Heart right ventricle (tissue), 16 donors: Measurements from ENCODE around the gene HNRNPUL2. TPM values are rescaled to one million over a fixed set of nuclear protein-coding genes. Genes with fewer than 3 reads are reported as not detected.
A peak's percentile ranks its signal among the peaks of the same experiment; 100 is the strongest.
"Not testable (repeated sequence)": the region's sequence is repeated elsewhere in the genome, so short reads cannot be mapped to it uniquely, and the experiment has no call there.

Source experiments
- ATAC-seq, 8 donors: fragments of 200-7000 bp; cut with Tn5 transposase; one replicate each; pipeline ENCODE4 v1.9.1; 2020; ENCODE audit warnings: mild to moderate bottlenecking in 8 of 8, moderate library complexity in 8 of 8, moderate number of reproducible peaks in 1 of 8
- DNase-seq, 2 donors: peaks; one replicate each; pipeline ENCODE4 v3.0.0-alpha.2; 2020
- H3K27ac ChIP-seq, 10 donors: fragments of 200-600 bp; sonication (generic) in 2 of 10; one replicate each; pipeline versions ENCODE4 v1.5.0 to v1.8.0; 2020 to 2022; ENCODE audit warnings: mild to moderate bottlenecking in 3 of 10
- H3K27me3 ChIP-seq, 7 donors: fragments of 200-600 bp; one replicate each; pipeline ENCODE4 v1.8.0; 2021 to 2022; ENCODE audit warnings: mild to moderate bottlenecking in 2 of 7
- H3K36me3 ChIP-seq, 9 donors: fragments of 200-600 bp; sonication (generic) in 1 of 9; one replicate each; pipeline versions ENCODE4 v1.5.0 to v1.8.0; 2020 to 2022; ENCODE audit warnings: mild to moderate bottlenecking in 2 of 9
- H3K4me1 ChIP-seq, 9 donors: fragments of 200-600 bp; sonication (generic) in 1 of 9; one replicate each; pipeline versions ENCODE4 v1.5.0 to v1.8.0; 2020 to 2022; ENCODE audit warnings: mild to moderate bottlenecking in 4 of 9
- H3K4me3 ChIP-seq, 10 donors: fragments of 200-600 bp; sonication (generic) in 2 of 10; one replicate each; pipeline versions ENCODE4 v1.5.0 to v1.8.0; 2020 to 2022; ENCODE audit warnings: mild to moderate bottlenecking in 7 of 10, moderate library complexity in 2 of 10
- H3K9me3 ChIP-seq, 11 donors: fragments of 200-600 bp in 10 of 11; sonication (generic) in 2 of 11; one replicate each; pipeline versions ENCODE4 v1.5.0 to v1.8.0; 2013 to 2022; ENCODE audit warnings: mild to moderate bottlenecking in 2 of 11, control low read depth in 1 of 11, moderate library complexity in 1 of 11
- CTCF ChIP-seq, 9 donors: fragments of 200-600 bp; sonication (generic) in 2 of 9; IDR thresholded peaks; one replicate each; pipeline versions ENCODE4 v1.5.0 to v1.8.0; 2021 to 2022; ENCODE audit warnings: antibody characterized with exemption in 9 of 9, mild to moderate bottlenecking in 5 of 9, moderate library complexity in 1 of 9
- WGBS, 2 donors: extraction: QIAGEN DNeasy Blood & Tissue Kit; methylation state at CpG; one replicate each; pipeline ENCODE4 v1.1.7; 2013; ENCODE audit warnings: inconsistent platforms in 1 of 2; 5-methylcytosine and 5-hydroxymethylcytosine counted together
- intact Hi-C, 10 donors: fragments of 100-400 bp; cut with DNase I; formaldehyde crosslinking; loops; one replicate each; pipeline versions ENCODE4 v1.11.1 to v1.14.2; 2022
- polyA plus RNA-seq, 2 donors: library from polyadenylated mRNA; stranded (reverse); fragments of 200-250 nt; gene quantifications; one replicate each; pipeline ENCODE4 v1.2.3, GENCODE V29; 2013
- total RNA-seq, 10 donors: library from RNA; stranded (reverse); fragmentation: NEBNext Ultra II Directional in 3 of 10; extraction: Animal tissue kit (Norgen Biotek cat#: 25700) in 3 of 10; gene quantifications; one replicate each; pipeline versions ENCODE4 v1.2.1 to v1.2.4, GENCODE V29; 2021 to 2023
- donor health status: Arrhythmogenic right ventricular cardiomyopathy.
- donor health status: ischemic (EF 13 %, LVEDD 7.1; RV severe dilation, severe dysfunction).
- donor health status: healthy with polysubstance abuse.
- donor health status: DM: no; HTN: yes; CAD: no.
- donor health status: DM: no; HTN: no; CAD: no.
- donor health status: ischemic (EF 25% LVEDD 6.9; RV normal size, moderate dysfunction).
- donor health status: ischemic (EF 25% LVEDD 5.7; RV mildly dilated, moderate dysfunction).
- donor health status: healthy.
- donor health status: DM: yes; HTN: yes; CAD: no.
- donor health status: Ischemic cardiomyopathy.
- donor health status: ischemic (EF 35%, LVEDD 5.7; RV mildly dilated, moderate dysfunction).
- donor health status: nonischemic (EF 11% LVEDD 7.7; RV severe dilation, severe dysfunction).
- donor health status: DM: yes; HTN: yes; CAD: no.
- donor health status: PGD.
- donor health status: ischemic (EF 29% LVEDD 5.4; RV normal size, mild dysfunction).
- donor health status: nonischemic (EF 23%, LVEDD 6.1; RV moderate dilation, normal function).

HNRNPUL2 gene
- total and polyA plus RNA-seq, 12 donors, result 21.4 to 40.9 (median 33.4) TPM

GRCh38 chr11:62694455-62695167, 32.6 kb downstream of the HNRNPUL2 start:
- peaks cover 0 to 57% (median 17%) of the 10 kb centered on the region in 9 donors for H3K36me3 ChIP-seq
- intact Hi-C loops, result loop anchor here (2.0 to 10.0 kb wide), 7 partner anchors 14 to 312 kb away; partner anchors contain the start of gene TUT1 (in 1 of the 10)
- WGBS, 2 donors, result 40 to 44% methylated on average over 14 of the region's 14 CpGs
- DNase-seq (peak; percentile 71 to 84), ATAC-seq (peak; percentile 71 to 85 (median 78))
- H3K4me3 ChIP-seq, result no peak overlapping the region
- no peaks in the 10 kb centered on the region for H3K9me3 ChIP-seq
- H3K27ac ChIP-seq, result peak overlapping the region in 4 of 10 donors; percentile 15 to 44 (median 19)
- TF ChIP-seq CTCF (IDR thresholded peaks at IDR 0.05), result peak; percentile 60 to 92 (median 87)
- no peaks in the 10 kb centered on the region for H3K27me3 ChIP-seq
- peaks cover 0 to 22% (median 16%) of the 10 kb centered on the region in 9 donors for H3K4me1 ChIP-seq

DNA sequence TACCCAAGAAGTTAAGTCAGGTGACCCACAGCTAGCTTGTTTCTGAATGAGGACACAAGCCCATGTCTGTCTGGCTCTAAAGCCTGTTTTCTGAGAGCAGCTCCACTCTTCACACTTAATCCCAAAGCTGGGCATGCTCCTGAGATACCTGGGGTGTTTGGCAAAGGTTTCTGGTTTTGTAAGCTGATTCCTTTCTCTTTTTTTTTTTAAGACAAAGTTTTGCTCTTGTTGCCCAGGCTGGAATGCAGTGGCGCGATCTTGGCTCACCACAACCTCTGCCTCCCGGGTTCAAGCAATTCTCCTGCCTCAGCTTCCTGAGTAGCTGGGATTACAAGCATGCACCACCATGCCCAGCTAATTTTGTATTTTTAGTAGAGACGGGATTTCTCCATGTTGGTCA, 33.6 kb downstream of the HNRNPUL2 start:
- not testable (repeated sequence) for ATAC-seq, H3K27ac ChIP-seq, DNase-seq, H3K27me3 ChIP-seq, H3K9me3 ChIP-seq, H3K4me3 ChIP-seq
- Histone ChIP-seq H3K36me3 (peaks cover 0 to 51% (median 17%) of the 10 kb centered on the region in 9 donors), H3K4me1 (peaks cover 0 to 31% (median 23%) of the 10 kb centered on the region in 9 donors)
- 75 to 86% methylated on average over 4 of the region's 4 CpGs for WGBS, 2 donors
- intact Hi-C loops, result loop anchor here (2.0 to 10.0 kb wide), 7 partner anchors 13 to 311 kb away; partner anchors contain the start of gene TUT1 (in 1 of the 10)

GRCh38 chr11:62689421-62690183, 37.7 kb downstream of the HNRNPUL2 start, which contains the start of gene LRRN4CL:
TSS of gene LRRN4CL (minus strand) at chr11:62689530. CDS start at chr11:62688508, 1,022 bp downstream.
- peak within 1 kb of the TSS in 9 of 10 donors; percentile 6 to 51 (median 36) for H3K4me3 ChIP-seq

GRCh38 chr11:62688491-62688890, 38.8 kb downstream of the HNRNPUL2 start:
- Histone ChIP-seq H3K4me3 (peak overlapping the region in 9 of 10 donors; percentile 6 to 51 (median 36)), H3K4me1 (peaks cover 0 to 33% (median 17%) of the 10 kb centered on the region in 9 donors), H3K27ac (peak overlapping the region in 7 of 10 donors; percentile 30 to 81 (median 71)), H3K27me3 (peaks cover 0 to 15% (median 0%) of the 10 kb centered on the region in 7 donors), H3K36me3 (peaks cover 0 to 39% (median 17%) of the 10 kb centered on the region in 9 donors), H3K9me3 (no peaks in the 10 kb centered on the region)
- ATAC-seq, result peak in 1 of 8 donors; percentile 2
- 53 to 60% methylated on average over 1 of the region's 1 CpG for WGBS, 2 donors
- no peak for TF ChIP-seq CTCF (IDR thresholded peaks at IDR 0.05)
- intact Hi-C loops, result no loop called here
- DNase-seq, result no peak

More at GRCh38 chr11:62689421-62690183, 37.7 kb downstream of the HNRNPUL2 start, which contains the start of gene LRRN4CL:
- peak within 1 kb of the TSS in 8 of 10 donors; percentile 24 to 81 (median 71) for H3K27ac ChIP-seq
- H3K36me3 ChIP-seq, result peaks cover 0 to 47% (median 17%) of the 10 kb centered on the region in 9 donors
- ATAC-seq (peak; percentile 80 to 92 (median 84)), DNase-seq (peak; percentile 65 to 82)
- TF ChIP-seq CTCF (IDR thresholded peaks at IDR 0.05), result no peak
- WGBS, 2 donors, result 36 to 45% methylated on average over 11 of the region's 11 CpGs
- H3K27me3 ChIP-seq, result peaks cover 0 to 15% (median 0%) of the 10 kb centered on the region in 7 donors
- no peaks in the 10 kb centered on the region for H3K9me3 ChIP-seq
- intact Hi-C loops, result loop anchor here (5.0 to 10.0 kb wide), 6 partner anchors 95 to 307 kb away; partner anchors contain the start of gene TUT1 (in 1 of the 10)
- H3K4me1 ChIP-seq, result peaks cover 0 to 37% (median 19%) of the 10 kb centered on the region in 9 donors
